Measurements from ENCODE around the gene CNTF. TPM values are rescaled to one million over a fixed set of nuclear protein-coding genes. Genes with fewer than 3 reads are reported as not detected.

Gene CNTF
- polyA plus RNA-seq, 4 donors, result 0.63 to 0.78 TPM; not detected in 2

DNA sequence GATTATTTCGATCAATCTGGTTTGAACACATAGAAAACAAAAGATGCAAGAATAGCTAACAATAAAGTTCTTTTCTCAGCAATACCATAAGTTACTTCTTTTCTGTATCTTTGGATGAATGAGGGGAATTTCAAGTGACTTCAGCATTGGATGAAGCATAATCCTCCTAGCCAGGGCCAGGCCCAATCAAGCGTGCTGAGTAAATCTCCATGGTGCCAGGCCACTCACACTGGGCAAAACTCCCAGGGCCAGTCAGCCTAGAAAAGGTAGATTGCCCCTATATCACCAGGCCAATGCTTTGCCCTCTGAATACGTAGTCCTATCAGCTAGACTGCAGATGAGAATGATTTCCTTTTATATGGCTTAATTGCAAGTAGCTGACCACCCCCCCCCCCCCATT is 6.0 kb downstream of the CNTF start:
- peaks cover 0 to 10% (median 8%) of the 10 kb centered on the region in 3 donors for H3K36me3 ChIP-seq (ENCODE audit: control insufficient read depth in 3 of 3, insufficient read depth in 2 of 3, low read depth in 1 of 3, low read length in 3 of 3)
- H3K27ac ChIP-seq (ENCODE audit: low read depth in 1 of 3, low read length in 2 of 3), result no peak overlapping the region
- DNase-seq, result no peak
- H3K9me3 ChIP-seq (ENCODE audit: control insufficient read depth in 2 of 2, insufficient read depth in 1 of 2, low read depth in 1 of 2, low read length in 1 of 2), result no peaks in the 10 kb centered on the region
- no peak overlapping the region for H3K4me3 ChIP-seq (ENCODE audit: low read depth in 1 of 3, low read length in 3 of 3)
- no peaks in the 10 kb centered on the region for H3K27me3 ChIP-seq (ENCODE audit: control insufficient read depth in 3 of 3, insufficient read depth in 3 of 3, low read length in 3 of 3)
- WGBS, 3 donors, result 72 to 91% (median 81%) methylated on average over 3 of the region's 3 CpGs
- H3K4me1 ChIP-seq (ENCODE audit: control insufficient read depth in 3 of 3, insufficient read depth in 2 of 3, low read depth in 1 of 3, low read length in 2 of 3), result no peaks in the 10 kb centered on the region
- FAIRE-seq, result no peak

DNA sequence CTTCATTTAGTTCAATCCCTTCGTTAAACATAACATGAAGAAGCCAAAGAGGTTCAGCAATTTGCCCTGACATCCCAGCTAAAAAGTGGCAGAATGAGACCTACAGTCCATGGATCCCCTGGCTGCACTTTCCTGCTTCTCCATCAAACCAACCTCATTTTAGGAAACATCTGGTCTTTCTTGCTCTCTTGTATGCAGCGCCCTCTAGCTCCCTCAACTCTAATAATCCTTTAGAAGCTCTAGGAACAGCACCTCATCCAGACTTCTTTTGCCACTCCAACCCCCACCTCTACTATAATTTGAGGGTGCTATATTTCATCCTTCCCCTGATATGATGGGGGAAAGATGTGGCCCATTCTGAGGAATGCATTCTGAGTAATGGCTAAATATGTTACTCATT is 7.4 kb downstream of the CNTF start:
- Histone ChIP-seq H3K27me3 (ENCODE audit: control insufficient read depth in 3 of 3, insufficient read depth in 3 of 3, low read length in 3 of 3) (no peaks in the 10 kb centered on the region), H3K27ac (ENCODE audit: low read depth in 1 of 3, low read length in 2 of 3) (no peak overlapping the region), H3K36me3 (ENCODE audit: control insufficient read depth in 3 of 3, insufficient read depth in 2 of 3, low read depth in 1 of 3, low read length in 3 of 3) (peaks cover 0 to 3% (median 0%) of the 10 kb centered on the region in 3 donors), H3K4me3 (ENCODE audit: low read depth in 1 of 3, low read length in 3 of 3) (no peak overlapping the region), H3K9me3 (ENCODE audit: control insufficient read depth in 2 of 2, insufficient read depth in 1 of 2, low read depth in 1 of 2, low read length in 1 of 2) (no peaks in the 10 kb centered on the region), H3K4me1 (ENCODE audit: control insufficient read depth in 3 of 3, insufficient read depth in 2 of 3, low read depth in 1 of 3, low read length in 2 of 3) (no peaks in the 10 kb centered on the region)
- FAIRE-seq (no peak), DNase-seq (peak; percentile 53 to 58)
- 24 to 45% (median 32%) methylated on average over 2 of the region's 2 CpGs for WGBS, 3 donors

DNA sequence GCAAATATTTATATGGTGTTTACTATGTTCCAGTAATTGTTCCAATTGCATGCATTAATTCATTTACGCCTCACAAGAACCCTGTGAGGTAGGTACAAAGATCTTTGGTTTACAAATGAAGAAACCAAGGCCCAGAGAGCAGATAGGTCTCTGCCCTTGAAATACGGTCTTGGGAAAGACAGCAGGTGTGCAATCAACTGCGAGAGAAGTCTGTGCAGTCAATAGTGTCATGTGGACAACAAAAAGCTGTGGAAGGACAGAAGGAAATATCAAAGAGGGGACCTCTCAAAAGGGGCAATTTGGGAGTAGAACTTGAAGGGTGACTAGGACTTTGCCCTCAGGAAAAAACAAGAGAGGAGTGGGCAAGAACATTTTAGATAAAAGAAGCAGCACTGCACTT is 8.9 kb downstream of the CNTF start:
- Histone ChIP-seq H3K4me3 (ENCODE audit: low read depth in 1 of 3, low read length in 3 of 3) (no peak overlapping the region), H3K36me3 (ENCODE audit: control insufficient read depth in 3 of 3, insufficient read depth in 2 of 3, low read depth in 1 of 3, low read length in 3 of 3) (peaks cover 0 to 3% (median 0%) of the 10 kb centered on the region in 3 donors), H3K4me1 (ENCODE audit: control insufficient read depth in 3 of 3, insufficient read depth in 2 of 3, low read depth in 1 of 3, low read length in 2 of 3) (no peaks in the 10 kb centered on the region), H3K27me3 (ENCODE audit: control insufficient read depth in 3 of 3, insufficient read depth in 3 of 3, low read length in 3 of 3) (no peaks in the 10 kb centered on the region), H3K9me3 (ENCODE audit: control insufficient read depth in 2 of 2, insufficient read depth in 1 of 2, low read depth in 1 of 2, low read length in 1 of 2) (no peaks in the 10 kb centered on the region), H3K27ac (ENCODE audit: low read depth in 1 of 3, low read length in 2 of 3) (no peak overlapping the region)
- WGBS, 3 donors, result 64 to 82% (median 76%) methylated on average over 3 of the region's 3 CpGs
- DNase-seq (no peak), FAIRE-seq (no peak)

DNA sequence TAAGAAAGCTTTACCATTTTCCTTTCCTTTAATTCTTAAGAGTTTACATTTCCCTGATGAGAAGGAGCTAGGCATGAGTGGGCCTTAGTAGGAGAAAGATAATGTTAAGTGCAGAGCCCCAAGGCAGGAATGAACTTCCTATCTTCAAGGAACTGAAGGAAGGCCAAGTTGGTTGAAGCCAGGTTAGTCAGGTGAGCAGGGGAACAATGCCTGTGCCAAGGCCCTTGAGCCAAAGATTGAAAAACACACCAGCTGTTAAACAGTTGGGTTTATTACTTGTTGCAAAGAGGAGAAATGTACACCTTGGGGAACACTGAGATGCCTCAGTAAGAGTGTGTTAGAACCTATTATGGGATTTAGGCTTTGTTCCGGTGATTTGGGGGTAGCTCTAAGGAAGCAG is 10.0 kb downstream of the CNTF start:
- Histone ChIP-seq H3K27me3 (ENCODE audit: control insufficient read depth in 3 of 3, insufficient read depth in 3 of 3, low read length in 3 of 3) (no peaks in the 10 kb centered on the region), H3K4me1 (ENCODE audit: control insufficient read depth in 3 of 3, insufficient read depth in 2 of 3, low read depth in 1 of 3, low read length in 2 of 3) (no peaks in the 10 kb centered on the region), H3K27ac (ENCODE audit: low read depth in 1 of 3, low read length in 2 of 3) (no peak overlapping the region), H3K4me3 (ENCODE audit: low read depth in 1 of 3, low read length in 3 of 3) (no peak overlapping the region), H3K9me3 (ENCODE audit: control insufficient read depth in 2 of 2, insufficient read depth in 1 of 2, low read depth in 1 of 2, low read length in 1 of 2) (no peaks in the 10 kb centered on the region), H3K36me3 (ENCODE audit: control insufficient read depth in 3 of 3, insufficient read depth in 2 of 3, low read depth in 1 of 3, low read length in 3 of 3) (no peaks in the 10 kb centered on the region)
- DNase-seq (no peak), FAIRE-seq (no peak)
- 96 to 100% (median 100%) methylated on average over 1 of the region's 1 CpG for WGBS, 3 donors

DNA sequence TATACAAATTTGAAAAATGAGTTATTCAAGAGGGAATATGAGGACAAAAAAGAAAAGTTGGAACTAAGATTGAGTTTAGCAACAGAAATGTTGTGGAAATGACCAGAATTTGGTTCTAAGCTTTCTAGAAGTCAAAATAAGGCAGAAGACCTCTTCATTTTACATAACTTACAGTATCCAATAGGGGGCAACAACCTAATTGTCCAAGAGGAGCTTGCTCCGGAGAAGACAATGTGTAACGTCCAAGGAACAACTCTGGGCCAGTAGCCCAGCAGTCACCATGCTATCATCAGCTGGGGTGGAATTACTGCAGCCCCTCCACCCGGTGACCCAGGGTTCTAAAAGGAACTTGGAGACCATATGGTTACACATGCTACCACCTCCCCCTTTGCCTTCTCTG is 14.1 kb downstream of the CNTF start:
- no peaks in the 10 kb centered on the region for H3K27me3 ChIP-seq (ENCODE audit: control insufficient read depth in 3 of 3, insufficient read depth in 3 of 3, low read length in 3 of 3)
- WGBS, 3 donors, result 70 to 89% (median 70%) methylated on average over 3 of the region's 3 CpGs
- no peak for FAIRE-seq

DNA sequence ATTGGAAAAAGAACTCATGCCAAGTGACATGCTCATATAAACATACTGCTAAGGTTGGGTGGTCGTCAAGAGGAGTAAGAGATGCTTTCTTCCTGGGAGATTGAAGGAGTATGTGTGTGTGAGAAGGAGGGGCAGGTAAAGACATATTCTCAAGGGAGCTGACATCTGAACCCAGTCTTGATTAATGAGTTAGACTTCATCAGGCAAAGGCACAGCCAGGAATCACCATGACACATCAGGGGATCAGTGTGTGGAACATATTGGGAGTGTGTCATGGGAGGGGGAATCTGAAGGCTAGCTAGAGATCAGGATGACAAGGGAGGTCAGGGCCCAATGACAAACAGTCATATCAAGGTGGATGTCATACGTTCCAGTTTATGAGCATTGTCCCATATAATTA is 14.9 kb downstream of the CNTF start:
- Histone ChIP-seq H3K27ac (ENCODE audit: low read depth in 1 of 3, low read length in 2 of 3) (no peak overlapping the region), H3K4me1 (ENCODE audit: control insufficient read depth in 3 of 3, insufficient read depth in 2 of 3, low read depth in 1 of 3, low read length in 2 of 3) (peaks cover 0 to 12% (median 0%) of the 10 kb centered on the region in 3 donors), H3K27me3 (ENCODE audit: control insufficient read depth in 3 of 3, insufficient read depth in 3 of 3, low read length in 3 of 3) (no peaks in the 10 kb centered on the region), H3K36me3 (ENCODE audit: control insufficient read depth in 3 of 3, insufficient read depth in 2 of 3, low read depth in 1 of 3, low read length in 3 of 3) (no peaks in the 10 kb centered on the region), H3K4me3 (ENCODE audit: low read depth in 1 of 3, low read length in 3 of 3) (no peak overlapping the region), H3K9me3 (ENCODE audit: control insufficient read depth in 2 of 2, insufficient read depth in 1 of 2, low read depth in 1 of 2, low read length in 1 of 2) (no peaks in the 10 kb centered on the region)
- 37 to 54% (median 50%) methylated on average over 2 of the region's 2 CpGs for WGBS, 3 donors
- DNase-seq (no peak), FAIRE-seq (no peak)

More for the DNA sequence above, 14.1 kb downstream of the CNTF start:
- no peaks in the 10 kb centered on the region for H3K36me3 ChIP-seq (ENCODE audit: control insufficient read depth in 3 of 3, insufficient read depth in 2 of 3, low read depth in 1 of 3, low read length in 3 of 3)
- no peak overlapping the region for H3K27ac ChIP-seq (ENCODE audit: low read depth in 1 of 3, low read length in 2 of 3)
- no peak overlapping the region for H3K4me3 ChIP-seq (ENCODE audit: low read depth in 1 of 3, low read length in 3 of 3)
- peaks cover 0 to 6% (median 0%) of the 10 kb centered on the region in 3 donors for H3K4me1 ChIP-seq (ENCODE audit: control insufficient read depth in 3 of 3, insufficient read depth in 2 of 3, low read depth in 1 of 3, low read length in 2 of 3)
- no peaks in the 10 kb centered on the region for H3K9me3 ChIP-seq (ENCODE audit: control insufficient read depth in 2 of 2, insufficient read depth in 1 of 2, low read depth in 1 of 2, low read length in 1 of 2)
- DNase-seq, result no peak

DNA sequence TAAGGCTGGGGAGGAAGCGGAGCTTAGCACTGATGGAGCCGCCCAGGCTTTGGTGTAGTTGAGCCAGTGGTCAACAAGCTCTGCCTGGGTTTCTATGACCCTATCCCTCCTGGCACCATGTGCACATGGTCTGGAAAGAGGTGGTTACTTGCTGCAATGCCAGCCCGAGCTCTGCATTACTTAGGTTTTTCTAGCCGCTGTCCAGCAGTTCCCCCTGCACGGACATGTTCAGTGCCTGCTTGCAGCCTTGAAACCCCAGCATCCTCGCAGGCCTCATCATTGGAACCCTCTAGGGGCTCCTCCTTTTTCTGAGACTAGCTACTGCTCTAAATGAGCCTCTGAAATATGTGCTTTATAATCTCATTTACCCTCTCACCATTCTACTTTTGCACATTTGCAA is 16.6 kb downstream of the CNTF start:
- H3K4me1 ChIP-seq (ENCODE audit: control insufficient read depth in 3 of 3, insufficient read depth in 2 of 3, low read depth in 1 of 3, low read length in 2 of 3), result peaks cover 0 to 19% (median 0%) of the 10 kb centered on the region in 3 donors
- no peak overlapping the region for H3K27ac ChIP-seq (ENCODE audit: low read depth in 1 of 3, low read length in 2 of 3)
- no peaks in the 10 kb centered on the region for H3K9me3 ChIP-seq (ENCODE audit: control insufficient read depth in 2 of 2, insufficient read depth in 1 of 2, low read depth in 1 of 2, low read length in 1 of 2)
- no peaks in the 10 kb centered on the region for H3K36me3 ChIP-seq (ENCODE audit: control insufficient read depth in 3 of 3, insufficient read depth in 2 of 3, low read depth in 1 of 3, low read length in 3 of 3)
- WGBS, 3 donors, result 91 to 94% (median 91%) methylated on average over 6 of the region's 6 CpGs
- no peak for DNase-seq
- H3K4me3 ChIP-seq (ENCODE audit: low read depth in 1 of 3, low read length in 3 of 3), result no peak overlapping the region
- no peaks in the 10 kb centered on the region for H3K27me3 ChIP-seq (ENCODE audit: control insufficient read depth in 3 of 3, insufficient read depth in 3 of 3, low read length in 3 of 3)
- no peak for FAIRE-seq

DNA sequence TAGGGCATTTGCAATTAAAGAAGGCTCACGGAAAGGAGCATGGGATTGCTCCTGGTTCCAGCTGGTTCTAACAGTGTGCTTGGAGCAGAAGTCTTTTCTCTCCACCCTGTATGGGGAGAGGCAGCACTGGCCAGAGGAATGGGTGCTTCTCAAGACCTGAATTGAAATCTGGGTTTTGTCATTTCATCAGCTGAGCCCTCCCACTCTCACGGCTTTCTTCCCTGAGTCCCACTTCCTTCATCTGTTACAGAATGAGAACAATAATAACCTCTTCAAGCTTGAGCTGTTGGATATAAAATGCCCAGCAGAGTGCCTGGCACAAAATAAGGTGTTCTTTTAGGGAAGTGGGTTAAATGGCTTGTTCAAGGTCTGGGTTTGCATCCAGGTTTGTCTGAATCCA is 17.2 kb downstream of the CNTF start:
- no peak for FAIRE-seq

DNA sequence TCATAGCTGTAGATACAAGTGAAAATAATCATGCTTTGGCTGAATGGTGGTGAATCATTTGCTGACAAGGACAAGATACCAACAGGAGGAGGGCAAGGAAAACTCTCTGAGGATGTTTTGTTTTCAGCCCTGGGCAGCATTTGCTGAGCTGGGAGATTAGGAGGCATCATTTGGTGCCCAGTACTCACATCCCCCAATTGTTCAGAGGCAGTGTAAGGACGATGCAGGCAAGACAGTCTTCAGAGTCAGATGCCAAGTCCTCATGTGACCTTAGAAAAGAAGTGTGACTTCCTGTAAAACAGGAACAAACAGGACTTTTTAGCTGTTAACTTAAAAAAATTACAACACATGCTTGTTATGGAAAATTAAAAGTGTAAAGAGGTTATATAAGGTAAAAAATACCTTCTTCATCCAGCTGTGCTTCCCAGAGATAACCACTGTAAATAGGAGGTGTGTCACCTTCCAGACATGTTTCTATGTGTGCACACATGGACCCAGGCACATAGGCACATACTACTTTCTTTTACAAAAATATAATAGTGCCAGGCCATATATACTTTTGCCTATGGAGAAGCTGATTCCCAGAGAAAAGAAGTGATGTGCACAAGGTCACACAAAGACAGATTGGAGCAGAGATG is 18.0 kb downstream of the CNTF start:
- peaks cover 0 to 3% of the 10 kb centered on the region in 2 donors for H3K9me3 ChIP-seq (ENCODE audit: control insufficient read depth in 2 of 2, insufficient read depth in 1 of 2, low read depth in 1 of 2, low read length in 1 of 2)
- H3K27me3 ChIP-seq (ENCODE audit: control insufficient read depth in 3 of 3, insufficient read depth in 3 of 3, low read length in 3 of 3), result no peaks in the 10 kb centered on the region
- DNase-seq (peak in 1 of 2 donors; percentile 14), FAIRE-seq (no peak)
- H3K27ac ChIP-seq (ENCODE audit: low read depth in 1 of 3, low read length in 2 of 3), result no peak overlapping the region
- H3K4me3 ChIP-seq (ENCODE audit: low read depth in 1 of 3, low read length in 3 of 3), result no peak overlapping the region
- 4 to 11% (median 7%) methylated on average over 1 of the region's 1 CpG for WGBS, 3 donors
- no peaks in the 10 kb centered on the region for H3K36me3 ChIP-seq (ENCODE audit: control insufficient read depth in 3 of 3, insufficient read depth in 2 of 3, low read depth in 1 of 3, low read length in 3 of 3)
- H3K4me1 ChIP-seq (ENCODE audit: control insufficient read depth in 3 of 3, insufficient read depth in 2 of 3, low read depth in 1 of 3, low read length in 2 of 3), result peaks cover 0 to 19% (median 0%) of the 10 kb centered on the region in 3 donors

More for the DNA sequence above, 17.2 kb downstream of the CNTF start:
- Histone ChIP-seq H3K4me3 (ENCODE audit: low read depth in 1 of 3, low read length in 3 of 3) (no peak overlapping the region), H3K27me3 (ENCODE audit: control insufficient read depth in 3 of 3, insufficient read depth in 3 of 3, low read length in 3 of 3) (no peaks in the 10 kb centered on the region), H3K27ac (ENCODE audit: low read depth in 1 of 3, low read length in 2 of 3) (no peak overlapping the region), H3K9me3 (ENCODE audit: control insufficient read depth in 2 of 2, insufficient read depth in 1 of 2, low read depth in 1 of 2, low read length in 1 of 2) (no peaks in the 10 kb centered on the region), H3K4me1 (ENCODE audit: control insufficient read depth in 3 of 3, insufficient read depth in 2 of 3, low read depth in 1 of 3, low read length in 2 of 3) (peaks cover 0 to 19% (median 0%) of the 10 kb centered on the region in 3 donors), H3K36me3 (ENCODE audit: control insufficient read depth in 3 of 3, insufficient read depth in 2 of 3, low read depth in 1 of 3, low read length in 3 of 3) (no peaks in the 10 kb centered on the region)
- WGBS, 3 donors, result 69 to 84% (median 81%) methylated on average over 2 of the region's 2 CpGs
- no peak for DNase-seq
